ENCODE results near the gene BEND6.

GRCh38 chr6:56933650-56934049, 21.3 kb upstream of the BEND6 start:
- TF ChIP-seq EP300 (IDR thresholded peaks at IDR 0.05) (no peak), CTCF (IDR thresholded peaks at IDR 0.05) (no peak)
